GM10847 (cell line): ENCODE results near the gene BTBD16.

Experiments used
- POLR2A ChIP-seq: IDR thresholded peaks from 2 replicates; pipeline ENCODE4 v1.6.1; 2011; ENCODE audit not compliant: insufficient read length; ENCODE audit errors: extremely low read depth

The BTBD16 gene

GRCh38 chr10:122257041-122257440, 14.1 kb upstream of the BTBD16 start:
- TF ChIP-seq POLR2A: no peak

- TF ChIP-seq POLR2A: no peak
These were observed 12.7 kb upstream of the BTBD16 start for GRCh38 chr10:122258136-122259074.

- TF ChIP-seq POLR2A: no peak
These were observed 12.0 kb upstream of the BTBD16 start for GRCh38 chr10:122259075-122259466.

GRCh38 chr10:122261584-122261983, 9.5 kb upstream of the BTBD16 start:
- no peak for TF ChIP-seq POLR2A

- TF ChIP-seq POLR2A: no peak
These were observed 7.1 kb upstream of the BTBD16 start for GRCh38 chr10:122263971-122264370.

GRCh38 chr10:122264436-122264835, 6.7 kb upstream of the BTBD16 start:
- TF ChIP-seq POLR2A: no peak

- TF ChIP-seq POLR2A: no peak
These were observed 6.2 kb upstream of the BTBD16 start for GRCh38 chr10:122264931-122265330.

GRCh38 chr10:122265896-122266295, 5.2 kb upstream of the BTBD16 start:
- no peak for TF ChIP-seq POLR2A

GRCh38 chr10:122267849-122268737, 3.0 kb upstream of the BTBD16 start:
- no peak for TF ChIP-seq POLR2A

- no peak for TF ChIP-seq POLR2A
These were observed 1.9 kb upstream of the BTBD16 start for GRCh38 chr10:122269059-122269687.

- no peak for TF ChIP-seq POLR2A
These were observed 3.0 kb downstream of the BTBD16 start for GRCh38 chr10:122273966-122274545.

GRCh38 chr10:122276611-122277208, 5.6 kb downstream of the BTBD16 start:
- no peak for TF ChIP-seq POLR2A

GRCh38 chr10:122277526-122278136, 6.5 kb downstream of the BTBD16 start:
- no peak for TF ChIP-seq POLR2A

- no peak for TF ChIP-seq POLR2A
These were observed 8.6 kb downstream of the BTBD16 start for GRCh38 chr10:122279725-122280141.
